ENCODE measurements around the gene FANK1.

- TF ChIP-seq CTCF (IDR thresholded peaks at IDR 0.05; ENCODE audit: low read length) = no peak
- TF ChIP-seq EZH2 (optimal IDR thresholded peaks at IDR 0.05; ENCODE audit: low read depth, low read length) = no peak
- TF ChIP-seq EZH2phosphoT487 (IDR thresholded peaks at IDR 0.05; ENCODE audit: low read length) = no peak
Measured at GRCh38 chr10:126029999-126030398, 133.6 kb downstream of the FANK1 start.

Data from MM.1S (cell line).